KBM-7 (cell line): ENCODE data around the gene SPRR2B.
"Not testable (repeated sequence)": the region's sequence is repeated elsewhere in the genome, so short reads cannot be mapped to it uniquely, and the experiment has no call there.

Experiments
- DNase-seq: peaks from one replicate; pipeline ENCODE4 v3.0.0-alpha.2; 2015
- in situ Hi-C: fragments of 300-500 bp; cut with MboI; formaldehyde crosslinking; loops from 2 replicates; pipeline ENCODE4 v1.14.3; 2020; ENCODE audit warnings: low sequenced_read_pairs, low pct_unique_long_range_greater_than_20kb, mixed read lengths

Gene SPRR2B

GRCh38 chr1:153040950-153041631, 30.3 kb downstream of the SPRR2B start, which contains the start of gene SPRR2D:
Gene SPRR2D (minus strand): TSS chr1:153041120. CDS start chr1:153040346, 774 bp downstream.
- DNase-seq, result no peak

GRCh38 chr1:153035211-153035610, 36.2 kb downstream of the SPRR2B start:
- in situ Hi-C loops, result no loop called here

More at GRCh38 chr1:153040950-153041631, 30.3 kb downstream of the SPRR2B start, which contains the start of gene SPRR2D:
- in situ Hi-C loops, result no loop called here

GRCh38 chr1:153032677-153033308, 38.6 kb downstream of the SPRR2B start:
- DNase-seq, result peak; percentile 3
- in situ Hi-C loops, result no loop called here

More at GRCh38 chr1:153035211-153035610, 36.2 kb downstream of the SPRR2B start:
- no peak for DNase-seq

GRCh38 chr1:153032073-153032472, 39.3 kb downstream of the SPRR2B start:
- DNase-seq, result no peak
- in situ Hi-C loops, result no loop called here

- in situ Hi-C loops, result no loop called here
- no peak for DNase-seq
Observed at GRCh38 chr1:153030895-153031294, 40.5 kb downstream of the SPRR2B start, which contains the start of gene SPRR1B. Gene SPRR1B (plus strand): TSS chr1:153031203. CDS start chr1:153032346, 1,143 bp downstream.

- DNase-seq, result no peak
- in situ Hi-C loops, result no loop called here
Observed at GRCh38 chr1:153028766-153029165, 42.6 kb downstream of the SPRR2B start.

GRCh38 chr1:153025797-153026196, 45.6 kb downstream of the SPRR2B start:
- DNase-seq, result no peak
- in situ Hi-C loops, result no loop called here

GRCh38 chr1:153024413-153024812, 47.0 kb downstream of the SPRR2B start:
- in situ Hi-C loops, result no loop called here
- DNase-seq, result no peak

- in situ Hi-C loops, result no loop called here
- DNase-seq, result no peak
Observed at GRCh38 chr1:153023109-153023508, 48.3 kb downstream of the SPRR2B start.

GRCh38 chr1:153022340-153022739, 49.1 kb downstream of the SPRR2B start:
- peak; percentile 4 for DNase-seq
- in situ Hi-C loops, result not testable (repeated sequence)

GRCh38 chr1:153021829-153022228, 49.6 kb downstream of the SPRR2B start:
- DNase-seq, in situ Hi-C loops: not testable (repeated sequence)
